Measurements from ENCODE around the gene CA10. TPM values are rescaled to one million over a fixed set of nuclear protein-coding genes. Genes with fewer than 3 reads are reported as not detected.

CA10 gene
- total and polyA plus RNA-seq, 2 of the 4 experiments (the other 2 are of a cell fraction), result not detected

DNA sequence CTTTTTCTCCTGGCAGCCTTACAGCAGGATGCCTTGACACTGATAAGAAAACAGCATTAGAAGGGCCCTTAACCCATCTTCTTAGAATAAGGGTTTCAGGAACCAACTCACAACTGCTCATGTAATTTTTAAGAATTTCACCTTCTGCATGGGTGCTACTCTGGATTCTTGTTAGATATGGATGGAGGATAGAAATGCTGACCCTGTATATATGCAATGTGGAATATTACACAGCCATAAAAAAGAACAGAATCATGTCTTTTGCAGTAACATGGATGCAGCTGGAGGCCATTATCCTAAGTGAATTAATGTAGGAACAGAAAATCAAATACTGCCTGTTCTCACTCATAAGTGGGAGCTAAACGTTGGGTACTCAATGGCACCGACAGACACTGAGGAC, 423.5 kb downstream of the CA10 start:
- peaks cover 11% of the 10 kb centered on the region for H3K9me3 ChIP-seq (ENCODE audit: control insufficient read depth, insufficient read depth, low read length)
- H4K5ac ChIP-seq (ENCODE audit: low read depth, low read length), result no peak overlapping the region
- H3K27ac ChIP-seq (ENCODE audit: insufficient read depth, low read length), result no peak overlapping the region
- intact Hi-C loops (cut with micrococcal nuclease) (no loop called here), in situ Hi-C loops (cut with MboI; ENCODE audit: low sequenced_read_pairs) (no loop called here), dilution Hi-C loops (cut with HindIII; ENCODE audit: low sequenced_read_pairs, unreplicated experiment) (no loop called here)
- ChIA-PET CTCF (no interaction called here), POLR2A (ENCODE audit: unreplicated experiment) (no interaction called here)
- ATAC-seq (ENCODE audit: low read depth), result no peak
- H4K8ac ChIP-seq (ENCODE audit: low read depth in 2 of 2, low read length in 2 of 2), result no peak overlapping the region
- no peak overlapping the region for H3K4me2 ChIP-seq (ENCODE audit: low read depth, low read length)
- no peak overlapping the region for H3K56ac ChIP-seq (ENCODE audit: extremely low read depth, insufficient read depth, low read length)
- H2AK5ac ChIP-seq (ENCODE audit: low read depth, low read length), result no peak overlapping the region
- no peak overlapping the region for H4K91ac ChIP-seq (ENCODE audit: insufficient read depth, low read depth, low read length)
- H2BK20ac ChIP-seq (ENCODE audit: low read depth, low read length), result no peak overlapping the region
- H2AFZ ChIP-seq (replicated peaks; ENCODE audit: low read length, poor library complexity), result no peak overlapping the region
- WGBS, 2 experiments (ENCODE audit: extremely low coverage in 2 of 2, insufficient read length in 1 of 2), result no CpG with 5 or more reads among the region's 2 CpGs
- no peaks in the 10 kb centered on the region for H3K36me3 ChIP-seq (ENCODE audit: control insufficient read depth, insufficient read depth, low read length)
- H3K27me3 ChIP-seq (ENCODE audit: control insufficient read depth, insufficient read depth, low read length), result no peaks in the 10 kb centered on the region
- DNase-seq, result no peak
- no peak overlapping the region for H2AK9ac ChIP-seq (replicated peaks; ENCODE audit: low read depth, low read length, poor library complexity)
- H3K9me1 ChIP-seq (ENCODE audit: insufficient read depth, low read length), result no peaks in the 10 kb centered on the region
- H3K4me1 ChIP-seq (ENCODE audit: control insufficient read depth, insufficient read depth, low read length), result no peaks in the 10 kb centered on the region
- no peak overlapping the region for H3K18ac ChIP-seq (ENCODE audit: low read depth, low read length)
- H3K4ac ChIP-seq (ENCODE audit: low read depth, low read length), result no peak overlapping the region
- H4K20me1 ChIP-seq (ENCODE audit: insufficient read depth, low read length), result no peaks in the 10 kb centered on the region
- no peaks in the 10 kb centered on the region for H3K79me1 ChIP-seq (ENCODE audit: low read depth in 1 of 2, low read length in 2 of 2)
- no TSS peak for BruUV-seq (replicated peaks)
- H3K9ac ChIP-seq (ENCODE audit: low read depth, low read length), result no peak overlapping the region
- H2BK5ac ChIP-seq (ENCODE audit: low read depth, low read length, poor library complexity, severe bottlenecking), result no peak overlapping the region
- H2BK15ac ChIP-seq (ENCODE audit: low read depth, low read length), result no peak overlapping the region
- no peak overlapping the region for H3K14ac ChIP-seq (replicated peaks; ENCODE audit: low read depth, low read length)
- no peak overlapping the region for H2BK120ac ChIP-seq (ENCODE audit: low read depth, low read length)
- no peak overlapping the region for H3K23ac ChIP-seq (ENCODE audit: low read depth, low read length)
- TF ChIP-seq CEBPB (IDR thresholded peaks at IDR 0.05; ENCODE audit: low read depth, low read length) (no peak), SMC3 (IDR thresholded peaks at IDR 0.05; ENCODE audit: low read depth, low read length) (no peak), MAFK (IDR thresholded peaks at IDR 0.05; ENCODE audit: low read depth, low read length) (no peak), FOS (IDR thresholded peaks at IDR 0.05; ENCODE audit: low read depth, low read length) (no peak), USF2 (IDR thresholded peaks at IDR 0.05; ENCODE audit: low read depth, low read length) (no peak), RAD21 (IDR thresholded peaks at IDR 0.05; ENCODE audit: low read length) (no peak), MAZ (IDR thresholded peaks at IDR 0.05; ENCODE audit: borderline replicate concordance, low read depth, low read length) (no peak), CHD1 (IDR thresholded peaks at IDR 0.05; ENCODE audit: low read depth, low read length) (no peak), BHLHE40 (IDR thresholded peaks at IDR 0.05; ENCODE audit: low read depth, low read length) (no peak), NFE2L2 (IDR thresholded peaks at IDR 0.05; ENCODE audit: low read depth, low read length) (no peak), MXI1 (IDR thresholded peaks at IDR 0.05; ENCODE audit: borderline replicate concordance, low read depth, low read length) (no peak), RCOR1 (IDR thresholded peaks at IDR 0.05; ENCODE audit: insufficient replicate concordance, low read length) (no peak)
- TF ChIP-seq, protein P1, sequence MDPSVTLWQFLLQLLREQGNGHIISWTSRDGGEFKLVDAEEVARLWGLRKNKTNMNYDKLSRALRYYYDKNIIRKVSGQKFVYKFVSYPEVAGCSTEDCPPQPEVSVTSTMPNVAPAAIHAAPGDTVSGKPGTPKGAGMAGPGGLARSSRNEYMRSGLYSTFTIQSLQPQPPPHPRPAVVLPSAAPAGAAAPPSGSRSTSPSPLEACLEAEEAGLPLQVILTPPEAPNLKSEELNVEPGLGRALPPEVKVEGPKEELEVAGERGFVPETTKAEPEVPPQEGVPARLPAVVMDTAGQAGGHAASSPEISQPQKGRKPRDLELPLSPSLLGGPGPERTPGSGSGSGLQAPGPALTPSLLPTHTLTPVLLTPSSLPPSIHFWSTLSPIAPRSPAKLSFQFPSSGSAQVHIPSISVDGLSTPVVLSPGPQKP (IDR thresholded peaks at IDR 0.05; ENCODE audit: borderline replicate concordance, low read depth, low read length), result no peak
- TF ChIP-seq, protein P2, sequence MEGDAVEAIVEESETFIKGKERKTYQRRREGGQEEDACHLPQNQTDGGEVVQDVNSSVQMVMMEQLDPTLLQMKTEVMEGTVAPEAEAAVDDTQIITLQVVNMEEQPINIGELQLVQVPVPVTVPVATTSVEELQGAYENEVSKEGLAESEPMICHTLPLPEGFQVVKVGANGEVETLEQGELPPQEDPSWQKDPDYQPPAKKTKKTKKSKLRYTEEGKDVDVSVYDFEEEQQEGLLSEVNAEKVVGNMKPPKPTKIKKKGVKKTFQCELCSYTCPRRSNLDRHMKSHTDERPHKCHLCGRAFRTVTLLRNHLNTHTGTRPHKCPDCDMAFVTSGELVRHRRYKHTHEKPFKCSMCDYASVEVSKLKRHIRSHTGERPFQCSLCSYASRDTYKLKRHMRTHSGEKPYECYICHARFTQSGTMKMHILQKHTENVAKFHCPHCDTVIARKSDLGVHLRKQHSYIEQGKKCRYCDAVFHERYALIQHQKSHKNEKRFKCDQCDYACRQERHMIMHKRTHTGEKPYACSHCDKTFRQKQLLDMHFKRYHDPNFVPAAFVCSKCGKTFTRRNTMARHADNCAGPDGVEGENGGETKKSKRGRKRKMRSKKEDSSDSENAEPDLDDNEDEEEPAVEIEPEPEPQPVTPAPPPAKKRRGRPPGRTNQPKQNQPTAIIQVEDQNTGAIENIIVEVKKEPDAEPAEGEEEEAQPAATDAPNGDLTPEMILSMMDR (conservative IDR thresholded peaks at IDR 0.05; ENCODE audit: low read depth, low read length), result no peak
- H3K4me3 ChIP-seq (ENCODE audit: insufficient read depth, low read depth, low read length), result no peak overlapping the region
